ENCODE results near the gene FBLN2. TPM values are rescaled to one million over a fixed set of nuclear protein-coding genes. Genes with fewer than 3 reads are reported as not detected.

Gene FBLN2
- total and polyA plus RNA-seq, 7 donors: 12.8 to 59.4 (median 24.9) TPM

DNA sequence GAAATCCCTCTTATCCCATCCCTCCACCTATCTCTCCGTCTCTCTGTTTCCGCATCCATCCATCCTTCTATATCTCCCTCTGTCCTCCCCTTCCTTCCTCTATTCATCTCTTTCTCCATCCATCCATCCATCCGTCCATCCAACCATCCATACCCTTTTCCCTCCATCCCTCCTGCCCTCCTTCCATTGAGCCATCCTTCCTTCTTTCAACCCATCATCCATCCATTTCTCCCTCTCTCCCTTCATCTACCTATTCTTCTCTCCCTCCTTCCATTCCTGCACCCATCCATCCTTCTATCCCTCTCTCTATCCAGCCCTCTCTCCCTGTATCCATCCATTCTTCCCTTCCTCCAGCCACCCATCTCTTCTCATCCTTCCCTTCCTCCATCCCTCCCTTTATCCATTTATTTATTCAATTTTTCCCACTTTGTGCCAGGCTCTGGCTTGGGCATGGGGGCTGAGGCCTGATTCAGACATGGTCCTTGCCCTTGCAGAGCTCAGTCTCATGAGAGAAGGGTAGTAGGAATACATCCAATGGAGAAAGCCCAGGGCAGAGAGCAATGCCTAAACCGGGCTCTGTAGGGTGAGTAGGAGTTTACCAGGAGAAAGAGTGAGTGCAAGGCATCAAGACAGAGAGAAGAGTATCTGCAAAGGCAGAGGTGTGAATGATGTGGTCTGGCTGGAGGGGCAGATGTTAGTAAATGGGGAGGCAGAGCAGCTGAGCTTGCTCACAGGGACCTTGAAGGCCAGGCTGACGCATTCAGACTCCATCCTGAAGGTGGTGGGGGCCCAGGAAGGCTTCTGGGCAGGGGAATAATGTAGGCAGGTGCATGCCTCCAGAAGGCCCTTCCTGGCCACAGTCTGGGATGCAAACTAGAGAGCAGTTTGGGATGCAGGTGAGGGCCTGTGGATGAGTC is 19.5 kb upstream of the FBLN2 start:
- peak in 1 of 2 donors; percentile 3 for DNase-seq
- WGBS, 3 donors: 74 to 88% (median 83%) methylated on average over 5 of the region's 5 CpGs
- no peaks in the 10 kb centered on the region for H3K4me1 ChIP-seq

DNA sequence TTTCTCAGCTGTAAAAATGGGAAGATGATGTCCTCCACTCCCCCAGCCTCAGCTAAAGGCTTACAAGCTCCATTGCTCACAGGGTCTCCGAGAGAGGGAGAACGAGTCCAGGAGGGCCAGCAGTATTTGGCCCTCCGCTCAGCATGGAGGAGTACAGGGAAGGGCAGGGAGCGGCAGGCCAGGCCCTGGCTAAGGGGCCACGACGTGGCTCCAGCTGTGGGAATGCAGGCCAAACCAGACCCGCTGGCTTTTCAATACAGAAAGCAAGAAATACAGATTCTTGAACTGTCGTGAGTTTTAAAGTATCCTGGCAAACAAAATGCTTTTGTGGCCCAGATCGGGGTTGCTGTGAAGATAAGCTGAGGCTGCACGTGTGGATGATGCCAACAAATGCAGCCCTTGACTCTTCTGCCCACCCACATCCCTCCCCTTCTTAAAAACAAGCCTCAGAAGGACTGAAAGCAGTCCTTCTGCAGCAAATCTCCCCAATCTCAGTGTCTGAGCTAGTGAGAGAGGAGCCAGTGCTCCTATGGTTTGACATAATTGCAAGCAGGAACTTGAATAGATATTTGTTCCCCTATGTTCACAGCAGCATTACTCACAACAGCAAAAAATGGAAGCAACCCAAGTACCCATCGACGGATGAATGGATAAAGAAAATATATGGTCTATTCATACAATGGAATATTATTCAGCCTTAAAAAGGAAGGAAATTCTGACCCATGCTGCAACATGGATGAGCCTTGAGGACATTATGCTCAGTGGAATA is 18.5 kb upstream of the FBLN2 start:
- no peak for ATAC-seq
- 69 to 85% (median 77%) methylated on average over 12 of the region's 12 CpGs for WGBS, 3 donors

More for the DNA sequence above, 19.5 kb upstream of the FBLN2 start:
- no peaks in the 10 kb centered on the region for H3K9me3 ChIP-seq
- no peak for ATAC-seq
- no peak overlapping the region for H3K4me3 ChIP-seq
- no peak overlapping the region for H3K27ac ChIP-seq
- intact Hi-C loops (cut with DNase I): no loop called here
- H3K27me3 ChIP-seq (ENCODE audit: insufficient read depth in 3 of 3, low read length in 2 of 3): no peaks in the 10 kb centered on the region
- no peaks in the 10 kb centered on the region for H3K36me3 ChIP-seq (ENCODE audit: insufficient read depth in 1 of 2, low read depth in 1 of 2)
- TF ChIP-seq, protein P1, sequence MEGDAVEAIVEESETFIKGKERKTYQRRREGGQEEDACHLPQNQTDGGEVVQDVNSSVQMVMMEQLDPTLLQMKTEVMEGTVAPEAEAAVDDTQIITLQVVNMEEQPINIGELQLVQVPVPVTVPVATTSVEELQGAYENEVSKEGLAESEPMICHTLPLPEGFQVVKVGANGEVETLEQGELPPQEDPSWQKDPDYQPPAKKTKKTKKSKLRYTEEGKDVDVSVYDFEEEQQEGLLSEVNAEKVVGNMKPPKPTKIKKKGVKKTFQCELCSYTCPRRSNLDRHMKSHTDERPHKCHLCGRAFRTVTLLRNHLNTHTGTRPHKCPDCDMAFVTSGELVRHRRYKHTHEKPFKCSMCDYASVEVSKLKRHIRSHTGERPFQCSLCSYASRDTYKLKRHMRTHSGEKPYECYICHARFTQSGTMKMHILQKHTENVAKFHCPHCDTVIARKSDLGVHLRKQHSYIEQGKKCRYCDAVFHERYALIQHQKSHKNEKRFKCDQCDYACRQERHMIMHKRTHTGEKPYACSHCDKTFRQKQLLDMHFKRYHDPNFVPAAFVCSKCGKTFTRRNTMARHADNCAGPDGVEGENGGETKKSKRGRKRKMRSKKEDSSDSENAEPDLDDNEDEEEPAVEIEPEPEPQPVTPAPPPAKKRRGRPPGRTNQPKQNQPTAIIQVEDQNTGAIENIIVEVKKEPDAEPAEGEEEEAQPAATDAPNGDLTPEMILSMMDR (IDR thresholded peaks at IDR 0.05): no peak

GRCh38 chr3:13532085-13532484 is 16.8 kb upstream of the FBLN2 start:
- intact Hi-C loops (cut with DNase I): no loop called here
- WGBS, 3 donors: 63 to 77% (median 69%) methylated on average over 9 of the region's 9 CpGs
- Histone ChIP-seq H3K36me3 (ENCODE audit: insufficient read depth in 1 of 2, low read depth in 1 of 2) (no peaks in the 10 kb centered on the region), H3K9me3 (no peaks in the 10 kb centered on the region), H3K4me1 (no peaks in the 10 kb centered on the region), H3K27ac (no peak overlapping the region), H3K4me3 (no peak overlapping the region), H3K27me3 (ENCODE audit: insufficient read depth in 3 of 3, low read length in 2 of 3) (peaks cover 0 to 13% (median 4%) of the 10 kb centered on the region in 3 donors)
- ATAC-seq (peak; percentile 22 to 68 (median 36)), DNase-seq (peak; percentile 56 to 78)
- TF ChIP-seq, protein P1 (IDR thresholded peaks at IDR 0.05): no peak

More for the DNA sequence above, 18.5 kb upstream of the FBLN2 start:
- TF ChIP-seq, protein P1 (IDR thresholded peaks at IDR 0.05): no peak
- no peak overlapping the region for H3K4me3 ChIP-seq
- intact Hi-C loops (cut with DNase I): no loop called here
- no peaks in the 10 kb centered on the region for H3K4me1 ChIP-seq
- H3K36me3 ChIP-seq (ENCODE audit: insufficient read depth in 1 of 2, low read depth in 1 of 2): no peaks in the 10 kb centered on the region
- DNase-seq: peak in 1 of 2 donors; percentile 26
- H3K9me3 ChIP-seq: no peaks in the 10 kb centered on the region
- no peak overlapping the region for H3K27ac ChIP-seq
- peaks cover 0 to 3% (median 0%) of the 10 kb centered on the region in 3 donors for H3K27me3 ChIP-seq (ENCODE audit: insufficient read depth in 3 of 3, low read length in 2 of 3)

- Histone ChIP-seq H3K9me3 (no peaks in the 10 kb centered on the region), H3K4me3 (no peak overlapping the region), H3K36me3 (ENCODE audit: insufficient read depth in 1 of 2, low read depth in 1 of 2) (no peaks in the 10 kb centered on the region), H3K4me1 (no peaks in the 10 kb centered on the region), H3K27me3 (ENCODE audit: insufficient read depth in 3 of 3, low read length in 2 of 3) (peaks cover 0 to 13% (median 4%) of the 10 kb centered on the region in 3 donors), H3K27ac (no peak overlapping the region)
- DNase-seq (peak in 1 of 2 donors; percentile 61), ATAC-seq (peak in 1 of 4 donors; percentile 26)
- TF ChIP-seq, protein P1 (IDR thresholded peaks at IDR 0.05): no peak
- WGBS, 3 donors: 81 to 89% (median 84%) methylated on average over 5 of the region's 5 CpGs
- intact Hi-C loops (cut with DNase I): no loop called here
These were observed 16.3 kb upstream of the FBLN2 start for GRCh38 chr3:13532631-13533030.
